Measurements from ENCODE around the gene FCN3. TPM values are rescaled to one million over a fixed set of nuclear protein-coding genes. Genes with fewer than 3 reads are reported as not detected.

The FCN3 gene
- total RNA-seq, 1 experiment from 2014 or later, result 0.22 TPM

GRCh38 chr1:27417713-27418112 is 43.1 kb upstream of the FCN3 start:
- Histone ChIP-seq H3K4ac (ENCODE audit: low read depth, low read length) (no peak overlapping the region), H3K56ac (ENCODE audit: insufficient read length, low read depth, low read length) (no peak overlapping the region), H4K91ac (ENCODE audit: insufficient read length, low read depth, low read length) (no peak overlapping the region), H2AFZ (ENCODE audit: low read length) (no peak overlapping the region), H3K79me2 (ENCODE audit: insufficient read depth, low read length) (no peaks in the 10 kb centered on the region), H4K5ac (ENCODE audit: insufficient read length, low read depth, low read length) (no peak overlapping the region), H3K9me3 (ENCODE audit: control insufficient read depth, low read depth, low read length) (no peaks in the 10 kb centered on the region), H4K20me1 (ENCODE audit: control insufficient read depth, insufficient read depth, insufficient read length) (no peaks in the 10 kb centered on the region), H3K27ac (ENCODE audit: insufficient read length, low read depth, low read length) (no peak overlapping the region), H2BK120ac (ENCODE audit: low read depth, low read length, poor library complexity, severe bottlenecking) (no peak overlapping the region), H3K79me1 (ENCODE audit: insufficient read depth, low read depth, low read length, poor library complexity, severe bottlenecking) (no peaks in the 10 kb centered on the region), H3T11ph (ENCODE audit: low read length) (no peak overlapping the region), H4K8ac (replicated peaks; ENCODE audit: insufficient read length, low read depth, low read length) (no peak overlapping the region), H2AK5ac (ENCODE audit: insufficient read length, low read length) (no peak overlapping the region), H3K9ac (ENCODE audit: extremely low read depth, insufficient read length, low read length) (no peak overlapping the region), H3K4me2 (ENCODE audit: insufficient read depth, insufficient read length, low read length) (no peak overlapping the region), H3K4me1 (ENCODE audit: insufficient read depth, low read length) (0 out of 2 replicates have a peak, but pooled peaks cover 2% of the 10 kb centered on the region), H2BK15ac (ENCODE audit: low read depth, low read length) (no peak overlapping the region), H3K18ac (ENCODE audit: insufficient read length, low read depth, low read length) (no peak overlapping the region), H3K27me3 (ENCODE audit: insufficient read depth, low read length) (no peaks in the 10 kb centered on the region), H2BK5ac (ENCODE audit: insufficient read length, low read length) (no peak overlapping the region), H2BK20ac (ENCODE audit: low read depth, low read length, poor library complexity, severe bottlenecking) (no peak overlapping the region), H3K23me2 (ENCODE audit: insufficient read length, low read depth, low read length, poor library complexity, severe bottlenecking) (no peaks in the 10 kb centered on the region), H3K14ac (ENCODE audit: insufficient read depth, low read length) (no peak overlapping the region), H2BK12ac (ENCODE audit: insufficient read length, low read depth, low read length) (no peak overlapping the region), H3K23ac (ENCODE audit: insufficient read length, low read depth, low read length) (no peak overlapping the region)
- DNase-seq, result no peak
- Mint-ChIP-seq H3K27me3 (ENCODE audit: low read depth) (no peaks in the 10 kb centered on the region), H3K4me3 (no peak overlapping the region), H3K27ac (peak overlapping the region in 1 of 3 experiments; percentile 90; a peak in 2 of 7 replicates), H3K9me3 (no peaks in the 10 kb centered on the region), H3K36me3 (ENCODE audit: insufficient read depth in 1 of 3, low read depth in 3 of 3) (peaks cover 32 to 51% (median 50%) of the 10 kb centered on the region in 3 experiments; a peak in 6 of 7 replicates), H3K4me1 (peaks cover 16 to 22% of the 10 kb centered on the region in 2 experiments)
- WGBS (ENCODE audit: extremely low coverage, insufficient read length, low lambda C conversion rate), result no CpG with 5 or more reads among the region's 3 CpGs
- TF ChIP-seq CTCF (conservative IDR thresholded peaks at IDR 0.05), result no peak

Measured in H9 (cell line).